Stimulated activated CD8-positive, alpha-beta memory T cell treated with anti-CD3 and anti-CD28 coated beads, Interleukin-4, amount 100 ng/mL, for 4 hours (primary cell): Measurements from ENCODE around the gene LYSMD1.
"Not testable (repeated sequence)": the region's sequence is repeated elsewhere in the genome, so short reads cannot be mapped to it uniquely, and the experiment has no call there.

ENCODE experiments used
- DNase-seq, 2 donors: peaks; one replicate each; pipeline ENCODE4 v3.0.0-alpha.2; 2020; ENCODE audit warnings: low read depth in 2 of 2, low spot score in 1 of 2

LYSMD1 gene

DNA sequence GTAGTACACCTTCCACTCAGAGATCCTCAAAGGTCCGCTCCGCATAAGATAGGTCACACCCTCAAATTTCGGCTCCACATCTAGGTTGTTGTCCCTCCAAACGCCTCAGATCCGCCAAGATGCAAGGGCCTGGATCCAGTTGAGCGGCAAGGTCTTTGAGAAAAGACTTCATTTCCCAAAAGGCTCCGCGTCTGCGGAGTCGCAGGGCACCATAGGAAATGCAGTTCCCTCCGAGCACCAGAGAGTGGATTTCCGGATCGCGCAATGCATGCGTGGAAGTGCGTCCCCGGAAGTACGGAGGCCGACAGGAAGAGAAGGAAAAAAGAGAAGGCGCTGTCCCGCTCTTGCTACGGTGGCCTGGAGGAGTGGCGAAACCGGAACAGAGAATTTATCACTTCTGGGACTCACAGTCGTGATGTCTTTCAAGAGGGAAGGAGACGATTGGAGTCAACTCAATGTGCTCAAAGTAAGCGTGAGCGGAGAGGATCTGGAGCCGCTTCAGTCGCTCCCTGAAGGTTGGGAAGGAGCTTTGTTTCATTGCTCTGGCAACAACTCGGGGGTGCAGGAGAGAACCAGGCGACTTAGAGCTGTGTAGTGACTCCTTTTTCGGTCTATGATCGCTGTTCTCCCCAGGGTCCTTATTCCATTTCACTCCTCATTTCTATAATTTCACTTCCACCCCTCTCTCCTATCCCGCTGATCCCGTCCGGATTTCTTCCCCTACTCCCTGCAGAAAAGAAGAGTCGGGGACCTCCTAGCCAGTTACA is at the start of gene LYSMD1, which contains the start of gene SCNM1:
LYSMD1 (minus strand) TSS at position 165 of the 767 bp plus-strand sequence. CDS start 644 bp downstream, outside the sequence.
SCNM1 (plus strand) TSS at position 407 of the 767 bp plus-strand sequence; CDS start at position 416, 9 bp downstream.
- DNase-seq = peak; percentile 90 to 93

- no peak for DNase-seq
These were observed 47.9 kb upstream of the LYSMD1 start for GRCh38 chr1:151213560-151213959.

DNA sequence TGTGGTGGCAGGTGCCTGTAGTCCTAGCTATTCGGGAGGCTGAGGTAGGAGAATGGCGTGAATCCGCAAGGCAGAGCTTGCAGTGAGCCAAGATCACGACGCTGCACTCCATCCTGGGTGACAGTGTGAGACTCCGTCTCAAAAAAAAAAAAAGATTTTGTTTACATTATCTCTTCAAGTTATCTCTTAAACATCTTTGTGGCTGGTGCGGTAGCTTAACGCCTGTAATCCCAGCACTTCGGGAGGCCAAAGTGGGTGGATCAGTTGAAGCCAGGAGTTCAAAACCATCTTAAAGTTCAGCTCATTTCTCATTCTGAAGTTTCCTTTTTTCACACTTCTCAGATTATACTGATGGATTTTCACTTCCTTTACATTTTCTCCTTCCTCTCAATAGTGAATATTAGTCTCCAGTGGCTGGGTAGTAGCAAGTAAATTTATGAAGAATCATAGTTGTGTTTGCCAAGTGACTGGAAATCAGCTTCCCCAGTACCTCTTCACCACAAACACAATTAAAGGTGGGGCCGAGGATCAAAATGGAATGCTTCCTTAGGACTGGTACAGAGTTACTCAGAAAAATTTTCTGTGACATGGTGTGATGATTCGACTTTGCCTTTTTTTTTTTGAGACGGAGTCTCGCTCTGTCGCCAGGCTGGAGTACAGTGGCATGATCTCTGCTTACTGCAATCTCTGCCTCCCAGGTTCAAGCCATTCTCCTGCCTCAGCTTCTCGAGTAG is 46.4 kb upstream of the LYSMD1 start:
- DNase-seq = no peak

DNA sequence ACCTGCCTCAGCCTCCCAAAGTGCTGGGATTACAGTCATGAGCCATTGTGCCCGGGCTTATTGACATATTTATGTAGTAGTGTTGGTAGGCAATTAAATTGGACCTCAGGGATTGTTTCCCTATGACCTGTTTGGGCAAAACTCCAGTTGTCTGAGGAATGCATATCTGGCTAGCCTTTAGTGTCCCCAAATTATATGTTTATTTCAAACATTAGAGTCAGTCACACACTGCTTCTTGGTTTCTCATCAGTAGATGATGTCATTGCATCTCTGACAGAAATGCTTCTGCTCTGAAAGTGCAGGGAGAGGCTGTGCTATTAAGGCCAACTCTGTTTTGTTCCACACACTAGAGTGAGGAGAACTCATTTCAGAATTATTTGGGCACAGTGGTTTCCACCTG is 45.1 kb upstream of the LYSMD1 start:
- no peak for DNase-seq

DNA sequence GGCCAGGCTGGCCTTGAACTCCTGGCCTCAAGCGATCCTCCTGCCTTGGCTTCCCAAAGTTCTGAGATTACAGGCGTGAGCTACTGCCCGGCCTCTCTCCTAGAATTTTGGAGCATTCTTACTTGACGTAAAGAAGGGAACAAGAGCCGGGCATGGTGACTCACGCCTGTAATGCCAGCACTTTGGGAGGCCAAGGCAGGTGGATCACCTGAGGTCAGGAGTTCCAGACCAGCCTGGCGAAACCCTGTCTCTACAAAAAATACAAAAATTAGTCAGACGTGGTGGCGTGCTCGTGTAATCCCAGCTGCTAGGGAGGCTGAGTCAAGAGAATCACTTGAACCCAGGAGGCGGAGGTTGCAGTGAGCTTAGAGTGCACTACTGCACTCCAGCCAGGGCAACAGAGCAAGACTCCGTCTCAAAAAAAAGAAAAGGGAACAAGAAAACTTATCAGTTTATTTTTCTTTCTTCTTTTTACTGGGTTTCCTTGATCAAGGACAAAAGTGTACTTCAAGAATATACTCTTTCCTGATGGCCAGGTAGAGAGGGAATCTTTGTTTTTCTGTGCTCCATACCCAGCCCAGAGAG is 39.8 kb upstream of the LYSMD1 start:
- not testable (repeated sequence) for DNase-seq

- DNase-seq = no peak
These were observed 34.3 kb upstream of the LYSMD1 start for GRCh38 chr1:151199873-151200581.

DNA sequence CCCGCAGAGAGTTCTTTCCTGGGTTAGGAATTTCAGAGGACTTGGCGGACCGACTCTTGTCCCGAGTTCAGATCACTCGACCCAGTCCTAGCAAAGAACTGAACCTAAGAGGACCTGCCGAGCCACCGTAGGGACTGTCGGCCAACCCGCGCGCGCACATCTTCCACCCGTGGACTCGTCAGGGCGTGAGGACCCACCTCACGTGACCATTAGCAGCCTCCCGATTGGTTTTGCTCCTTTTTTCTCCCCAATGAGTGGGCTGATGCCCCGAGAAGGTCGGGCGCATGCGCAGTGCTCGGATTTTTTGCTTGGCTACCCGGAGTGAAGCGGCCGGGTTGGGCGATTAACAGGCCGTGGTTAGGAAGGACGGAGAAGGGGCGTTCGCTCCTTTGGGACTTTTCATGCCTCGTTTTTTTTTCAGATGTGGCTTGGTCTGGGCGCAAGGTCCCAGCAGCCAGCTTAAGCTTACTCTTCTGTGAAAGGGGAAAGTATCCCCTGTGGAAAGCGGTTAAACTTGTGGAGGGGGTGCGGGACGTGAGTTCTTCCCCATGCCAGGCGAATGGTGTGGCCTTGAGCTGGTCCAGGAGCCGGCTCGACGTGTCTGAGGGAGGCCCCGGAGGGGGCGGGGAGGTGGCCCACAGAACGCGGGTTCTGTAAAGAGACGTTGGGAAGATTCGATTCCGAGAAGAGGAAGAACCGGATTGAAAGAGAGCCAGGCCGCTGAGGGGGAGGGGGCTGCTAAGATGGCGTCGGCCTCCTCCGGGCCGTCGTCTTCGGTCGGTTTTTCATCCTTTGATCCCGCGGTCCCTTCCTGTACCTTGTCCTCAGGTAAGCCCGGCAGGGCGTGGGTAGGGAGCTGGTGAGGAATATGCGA is 32.8 kb upstream of the LYSMD1 start, which contains the start of gene PIP5K1A:
PIP5K1A (plus strand) TSS at position 299 of the 874 bp plus-strand sequence; CDS start at position 744, 445 bp downstream.
- peak; percentile 96 to 99 for DNase-seq

DNA sequence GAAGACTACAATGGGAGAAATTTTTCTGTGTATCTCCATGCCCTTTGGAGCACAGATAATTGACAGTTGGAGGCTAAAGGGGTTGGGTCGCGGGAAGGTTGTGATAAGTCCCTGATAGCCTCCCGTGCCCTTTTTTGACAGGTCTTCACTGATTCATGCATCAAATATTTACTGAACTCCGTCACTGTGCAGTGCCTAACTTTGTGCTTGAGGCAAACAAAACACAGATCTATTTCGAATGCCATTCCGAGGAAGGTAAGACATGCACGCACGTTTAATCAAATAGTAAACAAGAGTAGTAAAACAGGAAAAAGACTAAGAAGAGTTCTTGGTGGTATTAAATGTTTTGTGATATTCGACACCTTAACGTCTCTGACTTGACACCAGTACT is 32.2 kb upstream of the LYSMD1 start:
- DNase-seq = no peak

- no peak for DNase-seq
These were observed 30.6 kb upstream of the LYSMD1 start for GRCh38 chr1:151196292-151196800.

- not testable (repeated sequence) for DNase-seq
These were observed 29.3 kb upstream of the LYSMD1 start for GRCh38 chr1:151194894-151195594.

GRCh38 chr1:151193856-151194255 is 28.2 kb upstream of the LYSMD1 start:
- no peak for DNase-seq

- no peak for DNase-seq
These were observed 27.6 kb upstream of the LYSMD1 start for GRCh38 chr1:151193304-151193703.

- no peak for DNase-seq
These were observed 26.3 kb upstream of the LYSMD1 start for GRCh38 chr1:151192047-151192446.

- DNase-seq = peak; percentile 58 to 69
These were observed 24.1 kb upstream of the LYSMD1 start, which contains the start of gene VPS72 for GRCh38 chr1:151189637-151190445. VPS72 (minus strand) TSS chr1:151190197; CDS start chr1:151190121, 76 bp downstream.

DNA sequence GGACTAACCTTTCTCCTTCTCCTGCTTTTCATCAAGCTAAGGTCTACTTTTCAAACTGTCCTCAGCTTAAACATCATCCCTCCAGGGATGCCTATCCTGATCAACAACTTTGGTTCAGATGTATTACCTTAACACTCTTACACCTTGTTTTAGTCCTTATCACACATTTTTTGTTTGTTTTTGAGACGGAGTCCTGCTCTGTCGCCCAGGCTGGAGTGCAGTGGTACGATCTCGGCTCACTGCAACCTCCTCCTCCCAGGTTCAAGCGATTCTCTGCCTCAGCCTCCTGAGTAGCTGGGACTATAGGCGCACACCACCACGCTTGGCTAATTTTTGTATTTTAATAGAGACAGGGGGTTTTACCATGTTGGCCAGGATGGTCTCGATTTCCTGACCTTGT is 23.0 kb upstream of the LYSMD1 start:
- DNase-seq = not testable (repeated sequence)

DNA sequence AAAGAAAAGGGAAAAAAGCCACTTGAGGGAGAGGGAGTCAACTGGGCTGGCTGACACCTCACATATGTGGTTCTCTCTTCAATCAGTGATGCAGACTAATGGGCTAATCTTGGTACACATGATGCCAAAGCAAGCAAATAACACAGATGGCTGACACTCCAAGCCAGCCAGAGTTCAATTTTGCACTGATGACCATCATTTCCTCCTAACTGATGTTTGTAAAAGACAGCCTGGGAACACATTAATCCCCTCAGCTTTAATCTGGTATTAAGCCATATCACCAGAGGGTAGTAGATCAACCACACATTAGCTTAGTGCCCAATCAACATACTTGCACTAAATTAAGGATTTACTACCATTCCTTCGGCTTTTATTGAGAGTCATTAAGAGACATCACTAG is 21.5 kb upstream of the LYSMD1 start:
- no peak for DNase-seq

- DNase-seq = no peak
These were observed 18.5 kb upstream of the LYSMD1 start for GRCh38 chr1:151184211-151184610.

- no peak for DNase-seq
These were observed 10.9 kb upstream of the LYSMD1 start for GRCh38 chr1:151176514-151177045.
